ENCODE results near the gene TBC1D14. TPM values are rescaled to one million over a fixed set of nuclear protein-coding genes. Genes with fewer than 3 reads are reported as not detected.

The TBC1D14 gene
- total RNA-seq, 1 experiment from 2014 or later: 50.2 TPM

DNA sequence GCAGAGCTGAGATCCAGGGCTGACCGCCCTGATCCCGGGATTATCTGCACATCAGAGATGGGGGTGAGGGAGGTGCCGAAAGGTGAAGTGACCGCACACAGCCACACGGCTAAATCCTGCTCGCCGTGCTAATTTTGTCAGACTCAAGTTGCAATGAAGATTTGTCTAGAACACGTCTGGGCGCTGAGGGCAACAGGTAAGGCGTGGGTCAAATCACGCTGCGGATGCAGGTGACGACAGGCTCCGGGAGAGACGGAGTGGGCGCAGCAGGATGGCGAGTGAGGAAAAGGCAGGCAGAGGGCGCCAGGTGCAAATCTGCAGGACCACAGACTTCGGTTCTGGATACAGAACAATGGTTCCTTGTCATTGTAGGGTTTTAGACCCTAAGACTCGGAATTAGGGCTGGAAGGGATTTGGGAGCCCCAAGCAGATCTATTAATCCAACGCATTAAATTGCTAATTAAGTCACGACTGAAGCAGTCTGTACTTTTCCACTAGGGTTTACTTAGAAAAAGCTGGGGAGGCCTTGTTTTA, 1.9 kb upstream of the TBC1D14 start:
- Histone ChIP-seq H3K9ac (ENCODE audit: extremely low read depth, insufficient read length, low read length) (no peak overlapping the region), H3K4me2 (ENCODE audit: insufficient read depth, insufficient read length, low read length) (peak overlapping the region; percentile 30), H2BK20ac (ENCODE audit: low read depth, low read length, poor library complexity, severe bottlenecking) (no peak overlapping the region), H2BK120ac (ENCODE audit: low read depth, low read length, poor library complexity, severe bottlenecking) (no peak overlapping the region), H3K4me1 (ENCODE audit: insufficient read depth, low read length) (peaks cover 2% of the 10 kb centered on the region; the same call in 1 of the 2 replicates), H3K9me3 (ENCODE audit: control insufficient read depth, low read depth, low read length) (no peaks in the 10 kb centered on the region), H3K27me3 (ENCODE audit: insufficient read depth, low read length) (no peaks in the 10 kb centered on the region), H3K4ac (ENCODE audit: low read depth, low read length) (no peak overlapping the region), H4K20me1 (ENCODE audit: control insufficient read depth, insufficient read depth, insufficient read length) (no peaks in the 10 kb centered on the region), H3T11ph (ENCODE audit: low read length) (no peak overlapping the region), H3K23ac (ENCODE audit: insufficient read length, low read depth, low read length) (no peak overlapping the region), H2BK5ac (ENCODE audit: insufficient read length, low read length) (no peak overlapping the region), H3K56ac (ENCODE audit: insufficient read length, low read depth, low read length) (no peak overlapping the region), H2BK12ac (ENCODE audit: insufficient read length, low read depth, low read length) (no peak overlapping the region), H4K91ac (ENCODE audit: insufficient read length, low read depth, low read length) (no peak overlapping the region), H3K18ac (ENCODE audit: insufficient read length, low read depth, low read length) (no peak overlapping the region), H2AK5ac (ENCODE audit: insufficient read length, low read length) (no peak overlapping the region), H4K8ac (replicated peaks; ENCODE audit: insufficient read length, low read depth, low read length) (no peak overlapping the region), H4K5ac (ENCODE audit: insufficient read length, low read depth, low read length) (no peak overlapping the region), H3K27ac (ENCODE audit: insufficient read length, low read depth, low read length) (no peak overlapping the region), H3K79me2 (ENCODE audit: insufficient read depth, low read length) (peaks cover 2% of the 10 kb centered on the region; the same call in 1 of the 2 replicates), H2BK15ac (ENCODE audit: low read depth, low read length) (no peak overlapping the region), H2AFZ (ENCODE audit: low read length) (no peak overlapping the region), H3K14ac (ENCODE audit: insufficient read depth, low read length) (no peak overlapping the region), H3K79me1 (ENCODE audit: insufficient read depth, low read depth, low read length, poor library complexity, severe bottlenecking) (peaks cover 3% of the 10 kb centered on the region), H3K23me2 (ENCODE audit: insufficient read length, low read depth, low read length, poor library complexity, severe bottlenecking) (peaks cover 20% of the 10 kb centered on the region)
- peak; percentile 71 for DNase-seq
- Mint-ChIP-seq H3K27ac (no peak overlapping the region; a peak in 1 of 7 replicates), H3K27me3 (ENCODE audit: low read depth) (peaks cover 37% of the 10 kb centered on the region), H3K9me3 (no peaks in the 10 kb centered on the region; a peak in 1 of 5 replicates), H3K4me1 (peaks cover 31 to 32% of the 10 kb centered on the region in 2 experiments), H3K4me3 (peak overlapping the region; percentile 31 to 56), H3K36me3 (ENCODE audit: insufficient read depth in 1 of 3, low read depth in 3 of 3) (no peaks in the 10 kb centered on the region)
- TF ChIP-seq, protein P1, sequence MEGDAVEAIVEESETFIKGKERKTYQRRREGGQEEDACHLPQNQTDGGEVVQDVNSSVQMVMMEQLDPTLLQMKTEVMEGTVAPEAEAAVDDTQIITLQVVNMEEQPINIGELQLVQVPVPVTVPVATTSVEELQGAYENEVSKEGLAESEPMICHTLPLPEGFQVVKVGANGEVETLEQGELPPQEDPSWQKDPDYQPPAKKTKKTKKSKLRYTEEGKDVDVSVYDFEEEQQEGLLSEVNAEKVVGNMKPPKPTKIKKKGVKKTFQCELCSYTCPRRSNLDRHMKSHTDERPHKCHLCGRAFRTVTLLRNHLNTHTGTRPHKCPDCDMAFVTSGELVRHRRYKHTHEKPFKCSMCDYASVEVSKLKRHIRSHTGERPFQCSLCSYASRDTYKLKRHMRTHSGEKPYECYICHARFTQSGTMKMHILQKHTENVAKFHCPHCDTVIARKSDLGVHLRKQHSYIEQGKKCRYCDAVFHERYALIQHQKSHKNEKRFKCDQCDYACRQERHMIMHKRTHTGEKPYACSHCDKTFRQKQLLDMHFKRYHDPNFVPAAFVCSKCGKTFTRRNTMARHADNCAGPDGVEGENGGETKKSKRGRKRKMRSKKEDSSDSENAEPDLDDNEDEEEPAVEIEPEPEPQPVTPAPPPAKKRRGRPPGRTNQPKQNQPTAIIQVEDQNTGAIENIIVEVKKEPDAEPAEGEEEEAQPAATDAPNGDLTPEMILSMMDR (conservative IDR thresholded peaks at IDR 0.05): peak; percentile 72
- WGBS (ENCODE audit: extremely low coverage, insufficient read length, low lambda C conversion rate): no CpG with 5 or more reads among the region's 22 CpGs
